Measurements from ENCODE around the gene SLC12A9. TPM values are rescaled to one million over a fixed set of nuclear protein-coding genes. Genes with fewer than 3 reads are reported as not detected.
"Not testable (repeated sequence)": the region's sequence is repeated elsewhere in the genome, so short reads cannot be mapped to it uniquely, and the experiment has no call there.

SLC12A9 gene
- total RNA-seq, 2 donors from 2014 or later, result 5.0 to 9.0 TPM

- H3K27ac ChIP-seq, result no peak overlapping the region
- H3K9me3 ChIP-seq, result no peaks in the 10 kb centered on the region
- H3K36me3 ChIP-seq, result no peaks in the 10 kb centered on the region
- no peak overlapping the region for H3K4me3 ChIP-seq
- no peaks in the 10 kb centered on the region for H3K4me1 ChIP-seq
- DNase-seq (ENCODE audit: low spot score), result no peak
- peaks cover 0 to 7% of the 10 kb centered on the region in 2 donors for H3K27me3 ChIP-seq
- TF ChIP-seq, protein P1, sequence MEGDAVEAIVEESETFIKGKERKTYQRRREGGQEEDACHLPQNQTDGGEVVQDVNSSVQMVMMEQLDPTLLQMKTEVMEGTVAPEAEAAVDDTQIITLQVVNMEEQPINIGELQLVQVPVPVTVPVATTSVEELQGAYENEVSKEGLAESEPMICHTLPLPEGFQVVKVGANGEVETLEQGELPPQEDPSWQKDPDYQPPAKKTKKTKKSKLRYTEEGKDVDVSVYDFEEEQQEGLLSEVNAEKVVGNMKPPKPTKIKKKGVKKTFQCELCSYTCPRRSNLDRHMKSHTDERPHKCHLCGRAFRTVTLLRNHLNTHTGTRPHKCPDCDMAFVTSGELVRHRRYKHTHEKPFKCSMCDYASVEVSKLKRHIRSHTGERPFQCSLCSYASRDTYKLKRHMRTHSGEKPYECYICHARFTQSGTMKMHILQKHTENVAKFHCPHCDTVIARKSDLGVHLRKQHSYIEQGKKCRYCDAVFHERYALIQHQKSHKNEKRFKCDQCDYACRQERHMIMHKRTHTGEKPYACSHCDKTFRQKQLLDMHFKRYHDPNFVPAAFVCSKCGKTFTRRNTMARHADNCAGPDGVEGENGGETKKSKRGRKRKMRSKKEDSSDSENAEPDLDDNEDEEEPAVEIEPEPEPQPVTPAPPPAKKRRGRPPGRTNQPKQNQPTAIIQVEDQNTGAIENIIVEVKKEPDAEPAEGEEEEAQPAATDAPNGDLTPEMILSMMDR (IDR thresholded peaks at IDR 0.05), result no peak
Observed at GRCh38 chr7:100901921-100902332, 49.4 kb downstream of the SLC12A9 start.

GRCh38 chr7:100902638-100903037, 50.1 kb downstream of the SLC12A9 start:
- TF ChIP-seq, protein P1 (IDR thresholded peaks at IDR 0.05), result no peak
- no peaks in the 10 kb centered on the region for H3K4me1 ChIP-seq
- peaks cover 0 to 5% of the 10 kb centered on the region in 2 donors for H3K27me3 ChIP-seq
- H3K27ac ChIP-seq, result no peak overlapping the region
- no peak for DNase-seq (ENCODE audit: low spot score)
- no peak overlapping the region for H3K4me3 ChIP-seq
- H3K9me3 ChIP-seq, result no peaks in the 10 kb centered on the region
- no peaks in the 10 kb centered on the region for H3K36me3 ChIP-seq

DNA sequence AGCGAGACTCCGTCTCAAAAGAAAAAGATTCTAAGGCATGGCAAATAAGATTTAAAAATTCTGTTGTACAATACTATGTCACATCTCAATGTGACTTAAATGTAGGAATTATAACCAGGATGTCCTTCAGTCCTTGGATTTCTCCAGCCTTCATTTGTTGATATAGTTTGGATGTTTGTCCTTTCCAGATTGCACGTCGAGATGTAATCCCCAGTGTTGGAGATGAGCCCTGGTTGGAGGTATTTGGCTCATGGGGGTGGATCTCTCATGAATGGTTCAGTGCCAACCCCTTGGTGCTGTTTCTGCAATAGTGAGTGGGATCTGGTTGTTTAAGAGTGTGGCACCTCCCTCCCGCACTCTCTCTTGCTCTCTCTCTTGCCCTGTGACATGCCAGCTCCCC, 56.0 kb downstream of the SLC12A9 start:
- no peak for DNase-seq (ENCODE audit: low spot score)
- no peaks in the 10 kb centered on the region for H3K4me1 ChIP-seq
- H3K4me3 ChIP-seq, result no peak overlapping the region
- H3K27ac ChIP-seq, result no peak overlapping the region
- no peaks in the 10 kb centered on the region for H3K27me3 ChIP-seq
- no peaks in the 10 kb centered on the region for H3K9me3 ChIP-seq
- H3K36me3 ChIP-seq, result no peaks in the 10 kb centered on the region
- TF ChIP-seq, protein P1 (IDR thresholded peaks at IDR 0.05), result no peak

DNA sequence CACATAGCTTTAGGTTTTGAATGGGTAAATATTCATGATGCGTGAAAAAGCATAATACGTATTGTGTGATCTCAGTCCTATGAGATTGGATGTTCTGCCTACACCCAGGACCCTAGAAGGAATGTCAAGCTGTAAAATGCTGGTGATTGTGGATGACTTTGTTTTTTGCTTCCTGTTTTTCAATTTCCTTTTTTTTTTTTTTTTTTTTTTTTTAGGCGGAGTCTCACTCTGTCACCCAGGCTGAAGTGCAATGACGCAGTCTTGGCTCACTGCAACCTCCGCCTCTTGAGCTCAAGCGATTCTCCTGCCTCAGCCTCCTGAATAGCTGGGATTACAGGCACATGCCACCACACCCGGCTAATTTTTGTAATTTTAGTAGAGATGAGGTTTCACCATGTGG, 57.9 kb downstream of the SLC12A9 start:
- H3K4me1 ChIP-seq; H3K27me3 ChIP-seq; H3K9me3 ChIP-seq; H3K36me3 ChIP-seq; H3K4me3 ChIP-seq; DNase-seq (ENCODE audit: low spot score); H3K27ac ChIP-seq: not testable (repeated sequence)

DNA sequence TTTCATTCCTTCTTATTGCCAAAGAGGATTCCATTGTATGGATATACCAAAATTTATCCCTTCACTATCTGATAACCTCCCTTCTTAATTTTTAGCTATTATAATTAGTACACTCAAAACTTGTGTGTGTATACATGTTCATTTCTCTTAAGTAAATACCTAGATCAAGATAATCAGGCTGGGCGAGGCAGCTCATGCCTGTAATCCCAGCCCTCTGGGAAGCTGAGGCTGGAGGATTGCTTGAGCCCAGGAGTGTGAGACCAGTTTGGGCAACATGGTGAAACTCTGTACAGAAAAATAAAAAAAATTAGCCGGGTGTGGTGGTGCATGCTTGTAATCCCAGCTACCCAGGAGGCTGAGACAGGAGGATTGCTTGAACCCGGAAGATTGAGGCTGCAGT, 59.0 kb downstream of the SLC12A9 start:
- H3K9me3 ChIP-seq, result no peaks in the 10 kb centered on the region
- no peaks in the 10 kb centered on the region for H3K27me3 ChIP-seq
- no peaks in the 10 kb centered on the region for H3K36me3 ChIP-seq
- H3K4me1 ChIP-seq, result no peaks in the 10 kb centered on the region
- H3K4me3 ChIP-seq, result no peak overlapping the region
- no peak overlapping the region for H3K27ac ChIP-seq
- DNase-seq (ENCODE audit: low spot score), result no peak
- TF ChIP-seq, protein P1 (IDR thresholded peaks at IDR 0.05), result no peak

DNA sequence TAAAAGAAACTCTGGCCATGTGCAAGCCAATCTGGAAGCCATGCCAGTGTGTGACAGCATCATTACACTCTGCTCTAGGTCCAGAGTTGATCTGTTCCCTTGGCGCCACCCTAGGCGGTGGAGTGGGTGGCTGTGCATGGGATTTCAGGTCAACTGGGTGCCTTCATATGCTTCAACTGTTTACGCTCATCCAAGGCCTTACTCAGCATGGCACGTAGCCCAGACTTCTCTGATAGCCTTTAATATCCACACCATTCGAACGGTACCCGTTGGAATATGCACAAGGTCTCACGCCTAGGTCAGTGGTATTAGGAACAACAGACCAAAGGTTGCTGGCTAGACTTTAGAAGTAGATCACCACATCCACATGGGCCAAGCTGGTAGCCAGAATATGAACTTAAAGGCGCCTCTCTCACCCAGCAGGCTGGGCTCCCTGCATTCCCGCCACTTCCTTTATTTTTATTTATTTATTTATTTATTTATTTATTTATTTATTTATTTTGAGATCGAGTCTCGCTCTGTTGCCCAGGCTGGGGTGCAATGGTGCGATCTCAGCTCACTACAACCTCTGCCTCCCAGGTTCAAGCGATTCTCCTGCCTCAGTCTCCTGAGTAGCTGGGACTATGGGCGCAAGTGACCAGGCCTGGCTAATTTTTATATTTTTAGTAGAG, 61.8 kb downstream of the SLC12A9 start:
- no peaks in the 10 kb centered on the region for H3K9me3 ChIP-seq
- H3K4me3 ChIP-seq, result no peak overlapping the region
- H3K36me3 ChIP-seq, result no peaks in the 10 kb centered on the region
- H3K4me1 ChIP-seq, result no peaks in the 10 kb centered on the region
- H3K27ac ChIP-seq, result no peak overlapping the region
- TF ChIP-seq, protein P1 (IDR thresholded peaks at IDR 0.05), result no peak
- no peak for DNase-seq (ENCODE audit: low spot score)
- no peaks in the 10 kb centered on the region for H3K27me3 ChIP-seq

Data from right atrium auricular region (tissue), 2 donors.